HepG2 (cell line): Measurements from ENCODE around the gene GNG7. TPM values are rescaled to one million over a fixed set of nuclear protein-coding genes. Genes with fewer than 3 reads are reported as not detected.
A peak's percentile ranks its signal among the peaks of the same experiment; 100 is the strongest.

ENCODE experiments used
- AGO1 ChIP-seq: fragments of 200-400 bp; formaldehyde crosslinking; IDR thresholded peaks from 2 replicates; pipeline ENCODE4 v1.6.1; 2017; ENCODE audit warnings: mild to moderate bottlenecking, low read depth, low read length, moderate library complexity; ENCODE audit not compliant: poor library complexity, severe bottlenecking
- CBX2 ChIP-seq, 2 experiments: fragments of 200-600 bp in 1 of 2; sonication (generic); formaldehyde crosslinking in 1 of 2; IDR thresholded peaks; 2 replicates each; pipeline versions ENCODE4 v1.7.0 to v1.8.1; 2018 to 2022; ENCODE audit warnings: low read depth in 2 of 2, low read length in 1 of 2, mild to moderate bottlenecking in 1 of 2, missing genetic modification reagents in 1 of 2
- FOSL2 ChIP-seq: sonication (generic); formaldehyde crosslinking; IDR thresholded peaks from 2 replicates; pipeline ENCODE4 v1.4.0; 2020; ENCODE audit warnings: missing genetic modification reagents
- GPBP1L1 ChIP-seq: sonication (generic); formaldehyde crosslinking; IDR thresholded peaks from 2 replicates; pipeline ENCODE4 v1.5.0; 2020; ENCODE audit warnings: mild to moderate bottlenecking, missing genetic modification reagents
- HIVEP1 ChIP-seq: sonication (generic); formaldehyde crosslinking; IDR thresholded peaks from 2 replicates; pipeline ENCODE4 v1.4.0; 2020; ENCODE audit warnings: mild to moderate bottlenecking, missing genetic modification reagents
- KDM3A ChIP-seq: IDR thresholded peaks from 2 replicates; pipeline ENCODE4 v1.6.1; 2018; ENCODE audit warnings: low read depth, missing compliant biosample characterization
- MXI1 ChIP-seq: IDR thresholded peaks from 3 replicates; pipeline ENCODE4 v1.6.1; 2012; ENCODE audit warnings: low read depth, low read length, inconsistent platforms, borderline replicate concordance
- NFKB2 ChIP-seq: sonication (generic); formaldehyde crosslinking; IDR thresholded peaks from 2 replicates; pipeline ENCODE4 v1.4.0; 2020; ENCODE audit warnings: missing genetic modification reagents, borderline replicate concordance
- NONO ChIP-seq, 2 experiments: fragments of 450-650 bp in 1 of 2; sonication (generic) in 1 of 2; formaldehyde crosslinking in 1 of 2; IDR thresholded peaks in 1 of 2; conservative IDR thresholded peaks in 1 of 2; 2 replicates each; pipeline versions ENCODE4 v1.6.1 to v1.8.0; 2017 to 2022; ENCODE audit warnings: mild to moderate bottlenecking in 1 of 2, missing genetic modification reagents in 1 of 2, moderate library complexity in 1 of 2
- RARA ChIP-seq: IDR thresholded peaks from 2 replicates; pipeline ENCODE4 v1.6.1; 2016; ENCODE audit warnings: missing genetic modification reagents, missing compliant biosample characterization
- SALL1 ChIP-seq: sonication (generic); formaldehyde crosslinking; IDR thresholded peaks from 2 replicates; pipeline ENCODE4 v1.8.0; 2022; ENCODE audit warnings: mild to moderate bottlenecking, missing genetic modification reagents
- SP140L ChIP-seq: sonication (generic); formaldehyde crosslinking; IDR thresholded peaks from 2 replicates; pipeline ENCODE4 v1.4.0; 2020; ENCODE audit warnings: missing genetic modification reagents, borderline replicate concordance
- ZNF124 ChIP-seq: sonication (generic); formaldehyde crosslinking; IDR thresholded peaks from 2 replicates; pipeline ENCODE4 v1.4.0; 2020; ENCODE audit warnings: missing genetic modification reagents
- ZNF3 ChIP-seq: IDR thresholded peaks from 2 replicates; pipeline ENCODE4 v1.7.0; 2017; ENCODE audit warnings: inconsistent platforms
- ZNF44 ChIP-seq: sonication (generic); formaldehyde crosslinking; IDR thresholded peaks from 2 replicates; pipeline ENCODE4 v1.5.1; 2020; ENCODE audit warnings: mild to moderate bottlenecking, missing genetic modification reagents
- ZNF557 ChIP-seq: sonication (generic); formaldehyde crosslinking; IDR thresholded peaks from 2 replicates; pipeline ENCODE4 v1.4.0; 2020; ENCODE audit warnings: missing genetic modification reagents
- ZNF605 ChIP-seq: sonication (generic); formaldehyde crosslinking; IDR thresholded peaks from 2 replicates; pipeline ENCODE4 v1.8.0; 2022; ENCODE audit warnings: mild to moderate bottlenecking, missing genetic modification reagents
- ZSCAN12 ChIP-seq: sonication (generic); formaldehyde crosslinking; IDR thresholded peaks from 2 replicates; pipeline ENCODE4 v1.9.0; 2021; ENCODE audit warnings: mild to moderate bottlenecking, missing genetic modification reagents
- polyA plus RNA-seq, 8 experiments: library from polyadenylated mRNA; depleted of rRNA in 3 of 8; stranded (reverse) in 7 of 8; unstranded in 1 of 8; fragments of >200 nt; fragmentation: Illumina TruSeq in 4 of 8; extraction: Trizol in 4 of 8; gene quantifications; 2 replicates each; pipeline versions ENCODE4 v1.2.1 to v1.2.3, GENCODE V29; 2011 to 2016; ENCODE audit warnings: low read depth in 4 of 8, missing spikeins in 1 of 8, mixed read lengths in 1 of 8; ENCODE audit not compliant: insufficient read depth in 1 of 8
- total RNA-seq, 5 experiments: library from RNA; depleted of rRNA; stranded (reverse); fragments of >200 nt; fragmentation: Illumina TruSeq; extraction: Trizol; gene quantifications; 2 replicates each; pipeline ENCODE4 v1.2.3, GENCODE V29; 2016; ENCODE audit warnings: low read depth in 1 of 5
- TF ChIP-seq, protein P1 (sequence below): sonication (generic); formaldehyde crosslinking; IDR thresholded peaks from 2 replicates; pipeline ENCODE4 v1.5.1; 2020; ENCODE audit warnings: missing genetic modification reagents, mild to moderate bottlenecking, borderline replicate concordance
- TF ChIP-seq, protein P2 (sequence below): sonication (generic); formaldehyde crosslinking; IDR thresholded peaks from 2 replicates; pipeline ENCODE4 v1.5.1; 2020; ENCODE audit warnings: missing genetic modification reagents, mild to moderate bottlenecking, borderline replicate concordance
- TF ChIP-seq, protein P3 (sequence below): IDR thresholded peaks from 2 replicates; pipeline ENCODE4 v1.6.1; 2016; ENCODE audit warnings: mild to moderate bottlenecking, missing biosample characterization, missing genetic modification reagents
- TF ChIP-seq, protein P4 (sequence below): sonication (generic); formaldehyde crosslinking; IDR thresholded peaks from 2 replicates; pipeline ENCODE4 v1.8.1; 2023; ENCODE audit warnings: mild to moderate bottlenecking, missing genetic modification reagents, borderline replicate concordance

The GNG7 gene
- total and polyA plus RNA-seq, 2 of the 13 experiments (the other 11 are each of a cell fraction or from before 2014, with no cell fraction given): 1.4 to 3.3 TPM

GRCh38 chr19:2546128-2547032 lies 156.1 kb downstream of the GNG7 start (continued):
- TF ChIP-seq KDM3A (CRISPR knock-in tag): no peak
- TF ChIP-seq, protein P1, sequence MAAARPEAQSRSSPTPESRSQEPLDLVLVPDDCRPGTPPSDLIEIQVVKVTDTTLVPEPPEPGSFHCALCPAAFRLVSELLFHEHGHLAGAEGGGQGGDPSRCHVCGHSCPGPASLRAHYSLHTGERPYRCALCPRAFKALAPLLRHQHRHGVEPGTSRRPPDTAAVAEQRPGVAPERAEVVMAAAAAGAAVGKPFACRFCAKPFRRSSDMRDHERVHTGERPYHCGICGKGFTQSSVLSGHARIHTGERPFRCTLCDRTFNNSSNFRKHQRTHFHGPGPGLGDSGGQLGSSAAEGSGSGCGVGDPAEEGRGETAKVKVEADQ (CRISPR knock-in tag): 0 out of 2 replicates have a peak, but pooled peaks have one; percentile 71
- TF ChIP-seq, protein P2, sequence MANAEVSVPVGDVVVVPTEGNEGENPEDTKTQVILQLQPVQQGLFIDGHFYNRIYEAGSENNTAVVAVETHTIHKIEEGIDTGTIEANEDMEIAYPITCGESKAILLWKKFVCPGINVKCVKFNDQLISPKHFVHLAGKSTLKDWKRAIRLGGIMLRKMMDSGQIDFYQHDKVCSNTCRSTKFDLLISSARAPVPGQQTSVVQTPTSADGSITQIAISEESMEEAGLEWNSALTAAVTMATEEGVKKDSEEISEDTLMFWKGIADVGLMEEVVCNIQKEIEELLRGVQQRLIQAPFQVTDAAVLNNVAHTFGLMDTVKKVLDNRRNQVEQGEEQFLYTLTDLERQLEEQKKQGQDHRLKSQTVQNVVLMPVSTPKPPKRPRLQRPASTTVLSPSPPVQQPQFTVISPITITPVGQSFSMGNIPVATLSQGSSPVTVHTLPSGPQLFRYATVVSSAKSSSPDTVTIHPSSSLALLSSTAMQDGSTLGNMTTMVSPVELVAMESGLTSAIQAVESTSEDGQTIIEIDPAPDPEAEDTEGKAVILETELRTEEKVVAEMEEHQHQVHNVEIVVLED (CRISPR knock-in tag): peak; percentile 11; the same call in 1 of the 2 replicates
- TF ChIP-seq, protein P3, sequence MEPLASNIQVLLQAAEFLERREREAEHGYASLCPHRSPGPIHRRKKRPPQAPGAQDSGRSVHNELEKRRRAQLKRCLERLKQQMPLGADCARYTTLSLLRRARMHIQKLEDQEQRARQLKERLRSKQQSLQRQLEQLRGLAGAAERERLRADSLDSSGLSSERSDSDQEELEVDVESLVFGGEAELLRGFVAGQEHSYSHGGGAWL (CRISPR knock-in tag): peak; percentile 85
- peak; percentile 47; the same call in 1 of the 2 replicates for TF ChIP-seq SALL1 (CRISPR knock-in tag)
- TF ChIP-seq ZNF3 (CRISPR knock-in tag): 0 out of 2 replicates have a peak, but pooled peaks have one; percentile 24
- TF ChIP-seq CBX2 (IDR thresholded peaks at IDR 0.05; ENCODE audit: low read depth, low read length): no peak
- TF ChIP-seq CBX2 (CRISPR knock-in tag; IDR thresholded peaks at IDR 0.05; ENCODE audit: low read depth): no peak
- no peak for TF ChIP-seq ZNF124 (CRISPR knock-in tag)
- TF ChIP-seq FOSL2 (CRISPR knock-in tag): no peak; the same call in none of the 2 replicates
- TF ChIP-seq AGO1: peak; percentile 71
- no peak for TF ChIP-seq ZNF557 (CRISPR knock-in tag)
- peak; percentile 63; the same call in 1 of the 2 replicates for TF ChIP-seq HIVEP1 (CRISPR knock-in tag)
- TF ChIP-seq ZSCAN12 (CRISPR knock-in tag): no peak
- TF ChIP-seq NFKB2 (CRISPR knock-in tag): peak; percentile 42
- TF ChIP-seq RARA (CRISPR knock-in tag): peak; percentile 71
- TF ChIP-seq, protein P4, sequence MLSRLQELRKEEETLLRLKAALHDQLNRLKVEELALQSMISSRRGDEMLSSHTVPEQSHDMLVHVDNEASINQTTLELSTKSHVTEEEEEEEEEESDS: 0 out of 2 replicates have a peak, but pooled peaks have one; percentile 78
- TF ChIP-seq ZNF44 (CRISPR knock-in tag): peak; percentile 94
- no peak for TF ChIP-seq GPBP1L1
- TF ChIP-seq NONO (IDR thresholded peaks at IDR 0.05): no peak
- TF ChIP-seq NONO (CRISPR knock-in tag; conservative IDR thresholded peaks at IDR 0.05): no peak
- TF ChIP-seq ZNF605 (CRISPR knock-in tag): peak; percentile 25; the same call in 1 of the 2 replicates
- peak; percentile 71; the same call in 2 of the 3 replicates for TF ChIP-seq MXI1
- TF ChIP-seq SP140L (CRISPR knock-in tag): no peak
